ENCODE results near the gene LRP5.

DNA sequence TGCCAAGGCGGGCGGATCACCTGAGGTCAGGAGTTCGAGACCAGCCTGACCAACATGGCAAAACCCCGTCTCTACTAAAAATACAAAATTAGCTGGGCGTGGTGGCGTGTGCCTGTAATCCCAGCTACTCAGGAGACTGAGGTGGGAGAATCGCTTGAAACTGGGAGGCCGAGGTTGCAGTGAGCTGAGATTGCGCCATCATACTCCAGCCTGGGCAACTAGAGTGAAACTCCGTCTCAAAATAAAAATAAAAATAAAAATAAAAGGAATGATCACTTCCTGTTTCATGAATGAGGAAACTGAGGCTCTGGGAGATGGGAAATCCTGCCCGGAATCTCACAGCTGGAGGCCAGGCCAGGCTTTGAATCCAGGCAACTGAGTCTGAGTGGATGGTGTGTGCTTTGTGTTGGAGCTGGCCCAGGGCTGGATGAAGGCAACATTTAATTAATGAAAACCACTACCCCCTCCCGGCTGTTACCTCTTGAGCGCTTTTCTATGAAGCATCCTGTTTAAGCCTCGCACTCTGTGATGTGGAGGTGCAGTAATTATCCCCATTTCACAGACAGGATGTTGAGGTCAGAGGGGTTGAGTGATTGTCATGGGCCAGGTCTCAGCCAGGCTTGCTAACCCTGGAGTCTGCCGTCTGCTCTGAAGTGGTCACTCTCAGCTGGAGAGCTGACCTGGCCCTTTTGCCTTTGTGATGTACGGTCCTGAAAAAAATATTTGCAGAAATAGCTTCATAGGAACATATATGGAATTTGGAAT, 27.8 kb downstream of the LRP5 start:
- TF ChIP-seq, protein P1, sequence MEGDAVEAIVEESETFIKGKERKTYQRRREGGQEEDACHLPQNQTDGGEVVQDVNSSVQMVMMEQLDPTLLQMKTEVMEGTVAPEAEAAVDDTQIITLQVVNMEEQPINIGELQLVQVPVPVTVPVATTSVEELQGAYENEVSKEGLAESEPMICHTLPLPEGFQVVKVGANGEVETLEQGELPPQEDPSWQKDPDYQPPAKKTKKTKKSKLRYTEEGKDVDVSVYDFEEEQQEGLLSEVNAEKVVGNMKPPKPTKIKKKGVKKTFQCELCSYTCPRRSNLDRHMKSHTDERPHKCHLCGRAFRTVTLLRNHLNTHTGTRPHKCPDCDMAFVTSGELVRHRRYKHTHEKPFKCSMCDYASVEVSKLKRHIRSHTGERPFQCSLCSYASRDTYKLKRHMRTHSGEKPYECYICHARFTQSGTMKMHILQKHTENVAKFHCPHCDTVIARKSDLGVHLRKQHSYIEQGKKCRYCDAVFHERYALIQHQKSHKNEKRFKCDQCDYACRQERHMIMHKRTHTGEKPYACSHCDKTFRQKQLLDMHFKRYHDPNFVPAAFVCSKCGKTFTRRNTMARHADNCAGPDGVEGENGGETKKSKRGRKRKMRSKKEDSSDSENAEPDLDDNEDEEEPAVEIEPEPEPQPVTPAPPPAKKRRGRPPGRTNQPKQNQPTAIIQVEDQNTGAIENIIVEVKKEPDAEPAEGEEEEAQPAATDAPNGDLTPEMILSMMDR (conservative IDR thresholded peaks at IDR 0.05; ENCODE audit: low read depth, low read length), result no peak
- TF ChIP-seq EZH2 (IDR thresholded peaks at IDR 0.05; ENCODE audit: borderline replicate concordance, low read depth, low read length, poor library complexity, severe bottlenecking), result no peak
